Renal cortical epithelial cell (primary cell): ENCODE data around the gene ZNF79. TPM values are rescaled to one million over a fixed set of nuclear protein-coding genes. Genes with fewer than 3 reads are reported as not detected.

ENCODE experiments used
- DNase-seq: peaks from one replicate; pipeline ENCODE4 v3.0.0-alpha.2; 2011; ENCODE audit warnings: low read depth
- total RNA-seq: library from RNA; depleted of rRNA; stranded (reverse); fragments of >200 nt; gene quantifications from 2 replicates; pipeline ENCODE4 v1.2.3, GENCODE V29; 2014

The ZNF79 gene
- total RNA-seq = 6.6 and 14.5 TPM in 2 replicates

- DNase-seq = peak; percentile 86
Observed at GRCh38 chr9:127423934-127424675, at the start of gene ZNF79. Gene ZNF79 (plus strand): TSS chr9:127424382. CDS start chr9:127424788, 406 bp downstream.

GRCh38 chr9:127380479-127380878 is 43.7 kb upstream of the ZNF79 start:
- DNase-seq = no peak

- no peak for DNase-seq
Observed at GRCh38 chr9:127382541-127382940, 41.6 kb upstream of the ZNF79 start.

GRCh38 chr9:127384016-127384730 is 40.0 kb upstream of the ZNF79 start:
- peak; percentile 24 for DNase-seq

GRCh38 chr9:127384901-127385300 is 39.3 kb upstream of the ZNF79 start:
- no peak for DNase-seq

- no peak for DNase-seq
Observed at GRCh38 chr9:127386249-127386648, 37.9 kb upstream of the ZNF79 start.

GRCh38 chr9:127386981-127387380 is 37.2 kb upstream of the ZNF79 start:
- DNase-seq = no peak

- peak; percentile 78 for DNase-seq
Observed at GRCh38 chr9:127388037-127388855, 35.9 kb upstream of the ZNF79 start.

- peak; percentile 6 for DNase-seq
Observed at GRCh38 chr9:127388856-127389238, 35.3 kb upstream of the ZNF79 start.

- DNase-seq = no peak
Observed at GRCh38 chr9:127389381-127390247, 34.6 kb upstream of the ZNF79 start.

- DNase-seq = no peak
Observed at GRCh38 chr9:127390248-127390545, 34.0 kb upstream of the ZNF79 start.

GRCh38 chr9:127390563-127390962 is 33.6 kb upstream of the ZNF79 start:
- DNase-seq = no peak

- no peak for DNase-seq
Observed at GRCh38 chr9:127392166-127392565, 32.0 kb upstream of the ZNF79 start.

GRCh38 chr9:127392976-127393375 is 31.2 kb upstream of the ZNF79 start:
- DNase-seq = no peak

- DNase-seq = no peak
Observed at GRCh38 chr9:127393645-127394044, 30.5 kb upstream of the ZNF79 start.

- DNase-seq = no peak
Observed at GRCh38 chr9:127395497-127396252, 28.5 kb upstream of the ZNF79 start.

- DNase-seq = no peak
Observed at GRCh38 chr9:127396253-127396807, 27.9 kb upstream of the ZNF79 start.

GRCh38 chr9:127396808-127397645 is 27.2 kb upstream of the ZNF79 start, which contains the start of gene SLC2A8:
Gene SLC2A8 (plus strand): TSS chr9:127397169. CDS start chr9:127397231, 62 bp downstream.
- peak; percentile 99 for DNase-seq

- no peak for DNase-seq
Observed at GRCh38 chr9:127397646-127398274, 26.4 kb upstream of the ZNF79 start.
